Keratinocyte (primary cell): ENCODE measurements around the gene ANKRD44. TPM values are rescaled to one million over a fixed set of nuclear protein-coding genes. Genes with fewer than 3 reads are reported as not detected.

ENCODE experiments used
- DNase-seq: peaks from one replicate; pipeline ENCODE4 v3.0.0-alpha.2; 2011; ENCODE audit warnings: low read depth, missing footprints, low spot score
- FAIRE-seq: peaks from 2 replicates; lab custom pipeline; 2011; peaks lifted over from hg19 to GRCh38; lab: Jason Lieb, UNC
- H2AFZ ChIP-seq: 2 replicates; pipeline ENCODE4 v1.6.0; 2012; ENCODE audit warnings: low read length, control low read depth, inconsistent platforms; ENCODE audit not compliant: control insufficient read depth
- H3K27ac ChIP-seq: 2 replicates; pipeline ENCODE4 v1.5.1; 2011; ENCODE audit warnings: low read length; ENCODE audit not compliant: control insufficient read depth, insufficient read depth
- H3K27me3 ChIP-seq: 3 replicates; pipeline ENCODE4 v1.6.0; 2011; ENCODE audit warnings: low read length; ENCODE audit not compliant: control insufficient read depth, insufficient read depth; ENCODE audit errors: extremely low read depth
- H3K36me3 ChIP-seq, 2 experiments: 2 replicates in 1 of 2; 3 replicates in 1 of 2; pipeline ENCODE4 v1.5.1; 2011; ENCODE audit warnings: low read length in 2 of 2, mild to moderate bottlenecking in 1 of 2; ENCODE audit not compliant: control insufficient read depth in 2 of 2, insufficient read depth in 2 of 2; ENCODE audit errors: extremely low read depth in 1 of 2
- H3K4me1 ChIP-seq: 3 replicates; pipeline ENCODE4 v1.5.1; 2011; ENCODE audit warnings: low read length; ENCODE audit not compliant: control insufficient read depth, insufficient read depth; ENCODE audit errors: extremely low read depth
- H3K4me2 ChIP-seq: 3 replicates; pipeline ENCODE4 v1.6.0; 2011; ENCODE audit warnings: low read depth, low read length; ENCODE audit not compliant: control insufficient read depth, insufficient read depth; ENCODE audit errors: extremely low read depth
- H3K4me3 ChIP-seq, 3 experiments: fragments of 200-600 bp in 1 of 3; sonication (generic) in 1 of 3; 2 replicates in 2 of 3; 3 replicates in 1 of 3; pipeline ENCODE4 v1.5.1; 2011 to 2016; ENCODE audit warnings: low read length in 3 of 3, mild to moderate bottlenecking in 3 of 3, control low read depth in 2 of 3, inconsistent platforms in 1 of 3, low read depth in 1 of 3, mixed read lengths in 1 of 3, mixed run types in 1 of 3, moderate library complexity in 1 of 3; ENCODE audit not compliant: control insufficient read depth in 2 of 3, insufficient read depth in 2 of 3; ENCODE audit errors: extremely low read depth in 1 of 3
- H3K79me2 ChIP-seq: 2 replicates; pipeline ENCODE4 v1.6.0; 2012; ENCODE audit warnings: low read length; ENCODE audit not compliant: control insufficient read depth, insufficient read depth
- H3K9ac ChIP-seq: 3 replicates; pipeline ENCODE4 v1.6.0; 2011; ENCODE audit warnings: low read length; ENCODE audit not compliant: control insufficient read depth, insufficient read depth; ENCODE audit errors: extremely low read depth
- H3K9me1 ChIP-seq: 3 replicates; pipeline ENCODE4 v1.6.0; 2011; ENCODE audit warnings: low read length; ENCODE audit not compliant: control insufficient read depth, insufficient read depth; ENCODE audit errors: extremely low read depth
- H3K9me3 ChIP-seq: 2 replicates; pipeline ENCODE4 v1.5.1; 2012; ENCODE audit warnings: low read depth, low read length; ENCODE audit not compliant: control insufficient read depth
- H4K20me1 ChIP-seq: 3 replicates; pipeline ENCODE4 v1.6.0; 2011; ENCODE audit warnings: low read length; ENCODE audit not compliant: control insufficient read depth, insufficient read depth; ENCODE audit errors: extremely low read depth
- EZH2 ChIP-seq: IDR thresholded peaks from one replicate; pipeline ENCODE4 v1.6.1; 2012; ENCODE audit warnings: inconsistent platforms, mild to moderate bottlenecking, low read length, moderate library complexity
- dilution Hi-C: fragments of 300-500 bp; cut with MboI; formaldehyde crosslinking; loops from one replicate; pipeline ENCODE4 v1.7.0; 2020; ENCODE audit warnings: low sequenced_read_pairs; ENCODE audit not compliant: extremely low pct_ligation_motif_present
- polyA plus RNA-seq, 5 experiments: library from polyadenylated mRNA; depleted of rRNA in 3 of 5; stranded (reverse) in 3 of 5; stranded (forward) in 1 of 5; unstranded in 1 of 5; fragments of >200 nt; gene quantifications; 1 replicate in 1 of 5; 2 replicates in 3 of 5; 3 replicates in 1 of 5; pipeline versions ENCODE4 v1.2.1 to v1.2.3, GENCODE V29; 2011 to 2012; ENCODE audit warnings: missing spikeins in 2 of 5, low read depth in 1 of 5, low replicate concordance in 1 of 5
- TF ChIP-seq, protein P1 (sequence below), 3 experiments: IDR thresholded peaks in 1 of 3; conservative IDR thresholded peaks in 1 of 3; optimal IDR thresholded peaks in 1 of 3; 2 replicates in 2 of 3; 3 replicates in 1 of 3; pipeline versions ENCODE3 to v1.5.1; 2011; ENCODE audit warnings: low read length in 3 of 3, mild to moderate bottlenecking in 3 of 3, moderate library complexity in 2 of 3, control low read depth in 1 of 3, inconsistent platforms in 1 of 3; ENCODE audit not compliant: insufficient read depth in 2 of 3; ENCODE audit errors: extremely low read depth in 1 of 3

Gene ANKRD44
- polyA plus RNA-seq, 1 donor (not counting 4 experiments of a cell fraction or from before 2014, with no cell fraction given) = 0.35 TPM

GRCh38 chr2:197315371-197315770 lies 4.8 kb upstream of the ANKRD44 start:
- H3K27me3 ChIP-seq = no peaks in the 10 kb centered on the region
- TF ChIP-seq, protein P1, sequence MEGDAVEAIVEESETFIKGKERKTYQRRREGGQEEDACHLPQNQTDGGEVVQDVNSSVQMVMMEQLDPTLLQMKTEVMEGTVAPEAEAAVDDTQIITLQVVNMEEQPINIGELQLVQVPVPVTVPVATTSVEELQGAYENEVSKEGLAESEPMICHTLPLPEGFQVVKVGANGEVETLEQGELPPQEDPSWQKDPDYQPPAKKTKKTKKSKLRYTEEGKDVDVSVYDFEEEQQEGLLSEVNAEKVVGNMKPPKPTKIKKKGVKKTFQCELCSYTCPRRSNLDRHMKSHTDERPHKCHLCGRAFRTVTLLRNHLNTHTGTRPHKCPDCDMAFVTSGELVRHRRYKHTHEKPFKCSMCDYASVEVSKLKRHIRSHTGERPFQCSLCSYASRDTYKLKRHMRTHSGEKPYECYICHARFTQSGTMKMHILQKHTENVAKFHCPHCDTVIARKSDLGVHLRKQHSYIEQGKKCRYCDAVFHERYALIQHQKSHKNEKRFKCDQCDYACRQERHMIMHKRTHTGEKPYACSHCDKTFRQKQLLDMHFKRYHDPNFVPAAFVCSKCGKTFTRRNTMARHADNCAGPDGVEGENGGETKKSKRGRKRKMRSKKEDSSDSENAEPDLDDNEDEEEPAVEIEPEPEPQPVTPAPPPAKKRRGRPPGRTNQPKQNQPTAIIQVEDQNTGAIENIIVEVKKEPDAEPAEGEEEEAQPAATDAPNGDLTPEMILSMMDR (optimal IDR thresholded peaks at IDR 0.05 in 1 of 3, IDR thresholded peaks at IDR 0.05 in 1 of 3, conservative IDR thresholded peaks at IDR 0.05 in 1 of 3; ENCODE audit: extremely low read depth in 1 of 3, insufficient read depth in 2 of 3, low read length in 3 of 3) = no peak
- TF ChIP-seq EZH2 = no peak
- H3K36me3 ChIP-seq = no peaks in the 10 kb centered on the region
- H3K4me1 ChIP-seq = peaks cover 10% of the 10 kb centered on the region
- no peaks in the 10 kb centered on the region for H3K79me2 ChIP-seq
- H2AFZ ChIP-seq = no peak overlapping the region
- no peak overlapping the region for H3K27ac ChIP-seq
- no peak overlapping the region for H3K4me3 ChIP-seq
- dilution Hi-C loops = no loop called here
- no peaks in the 10 kb centered on the region for H3K9me3 ChIP-seq
- no peaks in the 10 kb centered on the region for H3K9me1 ChIP-seq
- no peaks in the 10 kb centered on the region for H4K20me1 ChIP-seq
- no peak overlapping the region for H3K4me2 ChIP-seq
- FAIRE-seq (no peak), DNase-seq (no peak)
- no peak overlapping the region for H3K9ac ChIP-seq

DNA sequence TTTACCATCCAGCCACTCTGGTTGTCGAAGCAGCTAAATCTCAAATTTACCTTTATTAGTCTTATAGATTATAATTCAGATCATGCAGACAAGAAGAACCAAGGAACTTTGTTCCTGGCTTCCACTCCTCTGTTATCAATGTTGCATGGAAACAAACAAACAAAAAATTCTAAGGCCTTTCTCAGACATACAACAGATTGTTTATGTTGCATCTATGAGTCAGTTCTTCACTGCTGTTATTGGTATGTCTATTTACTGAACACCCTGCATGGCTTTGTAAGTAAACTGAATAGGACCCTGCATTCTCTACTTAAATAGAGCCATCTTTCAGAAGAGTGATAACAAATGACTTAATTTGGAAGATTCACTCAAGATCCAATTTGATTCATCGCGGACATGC lies 1.6 kb upstream of the ANKRD44 start:
- Histone ChIP-seq H3K4me1 (peaks cover 13% of the 10 kb centered on the region), H3K79me2 (no peaks in the 10 kb centered on the region), H4K20me1 (no peaks in the 10 kb centered on the region), H3K4me3 (no peak overlapping the region), H2AFZ (no peak overlapping the region), H3K9me1 (no peaks in the 10 kb centered on the region), H3K27me3 (peaks cover 5% of the 10 kb centered on the region), H3K4me2 (no peak overlapping the region), H3K9me3 (no peaks in the 10 kb centered on the region), H3K9ac (no peak overlapping the region), H3K27ac (no peak overlapping the region), H3K36me3 (no peaks in the 10 kb centered on the region)
- no peak for DNase-seq
- no peak for FAIRE-seq
- no peak for TF ChIP-seq EZH2
- TF ChIP-seq, protein P1 (optimal IDR thresholded peaks at IDR 0.05 in 1 of 3, IDR thresholded peaks at IDR 0.05 in 1 of 3, conservative IDR thresholded peaks at IDR 0.05 in 1 of 3; ENCODE audit: extremely low read depth in 1 of 3, insufficient read depth in 2 of 3, low read length in 3 of 3) = no peak
- dilution Hi-C loops = no loop called here
